Keratinocyte (primary cell): ENCODE measurements around the gene PTPRF. TPM values are rescaled to one million over a fixed set of nuclear protein-coding genes. Genes with fewer than 3 reads are reported as not detected.
A peak's percentile ranks its signal among the peaks of the same experiment; 100 is the strongest.

Experiments
- DNase-seq: peaks from one replicate; pipeline ENCODE4 v3.0.0-alpha.2; 2011; ENCODE audit warnings: low read depth, missing footprints, low spot score
- FAIRE-seq: peaks from 2 replicates; lab custom pipeline; 2011; peaks lifted over from hg19 to GRCh38; lab: Jason Lieb, UNC
- H2AFZ ChIP-seq: 2 replicates; pipeline ENCODE4 v1.6.0; 2012; ENCODE audit warnings: low read length, control low read depth, inconsistent platforms; ENCODE audit not compliant: control insufficient read depth
- H3K27ac ChIP-seq: 2 replicates; pipeline ENCODE4 v1.5.1; 2011; ENCODE audit warnings: low read length; ENCODE audit not compliant: control insufficient read depth, insufficient read depth
- H3K27me3 ChIP-seq: 3 replicates; pipeline ENCODE4 v1.6.0; 2011; ENCODE audit warnings: low read length; ENCODE audit not compliant: control insufficient read depth, insufficient read depth; ENCODE audit errors: extremely low read depth
- H3K36me3 ChIP-seq, 2 experiments: 2 replicates in 1 of 2; 3 replicates in 1 of 2; pipeline ENCODE4 v1.5.1; 2011; ENCODE audit warnings: low read length in 2 of 2, mild to moderate bottlenecking in 1 of 2; ENCODE audit not compliant: control insufficient read depth in 2 of 2, insufficient read depth in 2 of 2; ENCODE audit errors: extremely low read depth in 1 of 2
- H3K4me1 ChIP-seq: 3 replicates; pipeline ENCODE4 v1.5.1; 2011; ENCODE audit warnings: low read length; ENCODE audit not compliant: control insufficient read depth, insufficient read depth; ENCODE audit errors: extremely low read depth
- H3K4me2 ChIP-seq: 3 replicates; pipeline ENCODE4 v1.6.0; 2011; ENCODE audit warnings: low read depth, low read length; ENCODE audit not compliant: control insufficient read depth, insufficient read depth; ENCODE audit errors: extremely low read depth
- H3K4me3 ChIP-seq, 3 experiments: fragments of 200-600 bp in 1 of 3; sonication (generic) in 1 of 3; 2 replicates in 2 of 3; 3 replicates in 1 of 3; pipeline ENCODE4 v1.5.1; 2011 to 2016; ENCODE audit warnings: low read length in 3 of 3, mild to moderate bottlenecking in 3 of 3, control low read depth in 2 of 3, inconsistent platforms in 1 of 3, low read depth in 1 of 3, mixed read lengths in 1 of 3, mixed run types in 1 of 3, moderate library complexity in 1 of 3; ENCODE audit not compliant: control insufficient read depth in 2 of 3, insufficient read depth in 2 of 3; ENCODE audit errors: extremely low read depth in 1 of 3
- H3K79me2 ChIP-seq: 2 replicates; pipeline ENCODE4 v1.6.0; 2012; ENCODE audit warnings: low read length; ENCODE audit not compliant: control insufficient read depth, insufficient read depth
- H3K9ac ChIP-seq: 3 replicates; pipeline ENCODE4 v1.6.0; 2011; ENCODE audit warnings: low read length; ENCODE audit not compliant: control insufficient read depth, insufficient read depth; ENCODE audit errors: extremely low read depth
- H3K9me1 ChIP-seq: 3 replicates; pipeline ENCODE4 v1.6.0; 2011; ENCODE audit warnings: low read length; ENCODE audit not compliant: control insufficient read depth, insufficient read depth; ENCODE audit errors: extremely low read depth
- H3K9me3 ChIP-seq: 2 replicates; pipeline ENCODE4 v1.5.1; 2012; ENCODE audit warnings: low read depth, low read length; ENCODE audit not compliant: control insufficient read depth
- H4K20me1 ChIP-seq: 3 replicates; pipeline ENCODE4 v1.6.0; 2011; ENCODE audit warnings: low read length; ENCODE audit not compliant: control insufficient read depth, insufficient read depth; ENCODE audit errors: extremely low read depth
- CTCF ChIP-seq, 3 experiments: IDR thresholded peaks in 1 of 3; conservative IDR thresholded peaks in 1 of 3; optimal IDR thresholded peaks in 1 of 3; 2 replicates in 2 of 3; 3 replicates in 1 of 3; pipeline versions ENCODE3 to v1.5.1; 2011; ENCODE audit warnings: low read length in 3 of 3, mild to moderate bottlenecking in 3 of 3, moderate library complexity in 2 of 3, control low read depth in 1 of 3, inconsistent platforms in 1 of 3; ENCODE audit not compliant: insufficient read depth in 2 of 3; ENCODE audit errors: extremely low read depth in 1 of 3
- EZH2 ChIP-seq: IDR thresholded peaks from one replicate; pipeline ENCODE4 v1.6.1; 2012; ENCODE audit warnings: inconsistent platforms, mild to moderate bottlenecking, low read length, moderate library complexity
- dilution Hi-C: fragments of 300-500 bp; cut with MboI; formaldehyde crosslinking; loops from one replicate; pipeline ENCODE4 v1.7.0; 2020; ENCODE audit warnings: low sequenced_read_pairs; ENCODE audit not compliant: extremely low pct_ligation_motif_present
- polyA plus RNA-seq, 5 experiments: library from polyadenylated mRNA; depleted of rRNA in 3 of 5; stranded (reverse) in 3 of 5; stranded (forward) in 1 of 5; unstranded in 1 of 5; fragments of >200 nt; gene quantifications; 1 replicate in 1 of 5; 2 replicates in 3 of 5; 3 replicates in 1 of 5; pipeline versions ENCODE4 v1.2.1 to v1.2.3, GENCODE V29; 2011 to 2012; ENCODE audit warnings: missing spikeins in 2 of 5, low read depth in 1 of 5, low replicate concordance in 1 of 5

The PTPRF gene
- polyA plus RNA-seq, 1 donor (not counting 4 experiments of a cell fraction or from before 2014, with no cell fraction given): 161 TPM

DNA sequence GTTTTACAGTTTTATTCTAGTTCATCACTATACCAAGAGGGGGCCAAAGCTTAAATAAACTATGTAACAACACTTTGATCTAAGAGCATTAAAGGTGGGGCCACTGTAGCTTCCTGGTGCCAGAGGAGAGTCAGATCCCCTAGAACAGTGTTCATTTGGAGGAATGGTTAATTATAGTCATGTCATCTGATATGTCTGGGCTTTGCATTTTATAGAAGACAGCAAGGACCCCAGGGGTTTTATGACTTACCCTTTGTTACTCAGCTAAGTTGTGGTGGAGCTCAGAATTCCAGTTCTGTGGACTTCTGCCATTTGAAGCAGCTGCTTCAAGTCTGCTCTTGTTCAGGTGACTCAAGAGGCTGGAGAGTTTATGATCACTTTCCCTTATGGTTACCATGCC lies 135.9 kb downstream of the PTPRF start:
- FAIRE-seq (peak; percentile 100), DNase-seq (peak; percentile 89)
- no peaks in the 10 kb centered on the region for H3K9me3 ChIP-seq
- TF ChIP-seq EZH2 (no peak), CTCF (optimal IDR thresholded peaks at IDR 0.05 in 1 of 3, IDR thresholded peaks at IDR 0.05 in 1 of 3, conservative IDR thresholded peaks at IDR 0.05 in 1 of 3; ENCODE audit: extremely low read depth in 1 of 3, insufficient read depth in 2 of 3, low read length in 3 of 3) (no peak)
- no peaks in the 10 kb centered on the region for H3K27me3 ChIP-seq
- H3K4me2 ChIP-seq: peak overlapping the region; percentile 46
- H3K36me3 ChIP-seq: peaks cover 52 to 70% of the 10 kb centered on the region in 2 experiments
- H3K4me3 ChIP-seq: no peak overlapping the region
- peaks cover 8% of the 10 kb centered on the region for H3K9me1 ChIP-seq
- dilution Hi-C loops: no loop called here
- H4K20me1 ChIP-seq: peaks cover 8% of the 10 kb centered on the region
- H3K4me1 ChIP-seq: peaks cover 43% of the 10 kb centered on the region
- no peak overlapping the region for H3K9ac ChIP-seq
- peak overlapping the region; percentile 56 for H3K27ac ChIP-seq
- H2AFZ ChIP-seq: no peak overlapping the region
- no peaks in the 10 kb centered on the region for H3K79me2 ChIP-seq

DNA sequence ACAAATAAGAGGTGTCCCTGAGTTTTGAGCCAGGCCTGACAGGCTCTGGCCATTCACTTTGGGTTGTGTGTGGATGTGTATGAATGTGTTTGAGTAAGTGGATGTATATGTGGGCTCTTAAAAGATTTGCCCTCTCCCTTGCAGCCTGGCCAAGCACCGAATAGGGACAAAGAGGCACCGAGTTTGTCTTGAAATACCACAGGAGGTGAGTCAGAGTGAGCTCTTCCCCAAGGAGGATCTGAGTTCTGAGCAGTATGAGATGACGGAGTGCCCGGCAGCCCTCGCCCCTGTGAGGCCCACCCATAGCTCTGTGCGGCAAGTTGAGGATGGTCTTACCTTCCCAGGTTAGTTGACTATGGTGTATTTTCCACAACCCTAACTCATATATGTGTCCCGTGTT lies 138.3 kb downstream of the PTPRF start:
- dilution Hi-C loops: no loop called here
- FAIRE-seq: peak; percentile 76
- no peak overlapping the region for H3K4me2 ChIP-seq

More for the DNA sequence above, 138.3 kb downstream of the PTPRF start:
- peaks cover 8% of the 10 kb centered on the region for H4K20me1 ChIP-seq
- no peak overlapping the region for H3K27ac ChIP-seq
- DNase-seq: no peak
- no peak overlapping the region for H2AFZ ChIP-seq
- peaks cover 45% of the 10 kb centered on the region for H3K4me1 ChIP-seq
- H3K9ac ChIP-seq: no peak overlapping the region
- H3K27me3 ChIP-seq: no peaks in the 10 kb centered on the region
- peaks cover 8% of the 10 kb centered on the region for H3K9me1 ChIP-seq
- H3K9me3 ChIP-seq: no peaks in the 10 kb centered on the region
- H3K4me3 ChIP-seq: no peak overlapping the region
- peaks cover 5% of the 10 kb centered on the region for H3K79me2 ChIP-seq
- H3K36me3 ChIP-seq: peaks cover 51 to 66% of the 10 kb centered on the region in 2 experiments
- TF ChIP-seq EZH2: no peak
- TF ChIP-seq CTCF (optimal IDR thresholded peaks at IDR 0.05 in 1 of 3, IDR thresholded peaks at IDR 0.05 in 1 of 3, conservative IDR thresholded peaks at IDR 0.05 in 1 of 3; ENCODE audit: extremely low read depth in 1 of 3, insufficient read depth in 2 of 3, low read length in 3 of 3): no peak
